ENCODE results near the gene ANKZF1.

DNA sequence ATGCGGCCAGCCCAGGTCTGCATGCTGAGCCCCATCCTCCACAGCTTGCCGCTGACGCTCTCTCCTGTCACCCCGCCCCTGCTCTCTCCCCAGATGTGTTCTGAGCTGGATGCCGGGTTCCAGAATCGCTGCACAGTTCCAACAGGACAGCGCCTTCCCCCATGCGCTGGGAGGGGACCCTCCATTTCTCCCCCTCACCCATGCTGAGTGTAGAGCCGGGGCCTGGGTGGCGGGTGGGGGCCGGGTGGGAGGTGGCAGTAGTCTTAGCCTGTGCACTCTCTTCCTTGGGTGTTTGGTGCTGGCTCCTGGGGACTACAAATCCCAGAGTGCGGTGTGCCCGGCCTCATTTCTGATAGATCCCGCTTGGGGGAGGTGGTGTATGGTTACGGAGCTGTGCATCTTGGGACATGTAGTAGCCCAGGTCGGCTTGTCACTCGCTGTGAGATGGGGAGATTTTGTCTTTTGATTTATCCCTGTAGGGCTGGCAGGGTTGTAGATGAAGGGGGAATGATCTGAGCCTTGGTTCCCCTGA, 56.4 kb downstream of the ANKZF1 start:
- TF ChIP-seq TAF1 (IDR thresholded peaks at IDR 0.05; ENCODE audit: borderline replicate concordance, low read depth, low read length) (no peak), POLR2A (IDR thresholded peaks at IDR 0.05; ENCODE audit: low read depth, low read length) (no peak), POLR2AphosphoS5 (IDR thresholded peaks at IDR 0.05; ENCODE audit: low read depth, low read length) (no peak)

Measured in GM12892 (cell line).